DMS153 (cell line): ENCODE data around the gene PSEN1.

Source experiments
- DNase-seq: peaks from one replicate; lab custom pipeline; 2025; lab: John Stamatoyannopoulos, UW

PSEN1 gene

GRCh38 chr14:73239393-73240241 is 103.3 kb downstream of the PSEN1 start:
- DNase-seq = no peak

- no peak for DNase-seq
These were observed 104.6 kb downstream of the PSEN1 start for GRCh38 chr14:73240816-73241480.

GRCh38 chr14:73241481-73242165 is 105.3 kb downstream of the PSEN1 start:
- no peak for DNase-seq

GRCh38 chr14:73242357-73242901 is 106.1 kb downstream of the PSEN1 start:
- DNase-seq = no peak

- no peak for DNase-seq
These were observed 107.0 kb downstream of the PSEN1 start for GRCh38 chr14:73243341-73243740.

GRCh38 chr14:73243748-73244147 is 107.4 kb downstream of the PSEN1 start:
- DNase-seq = no peak

GRCh38 chr14:73244541-73245290 is 108.4 kb downstream of the PSEN1 start:
- DNase-seq = no peak

GRCh38 chr14:73245480-73246325 is 109.4 kb downstream of the PSEN1 start:
- peak; percentile 49 for DNase-seq

- DNase-seq = no peak
These were observed 110.3 kb downstream of the PSEN1 start for GRCh38 chr14:73246387-73247150.

- no peak for DNase-seq
These were observed 112.0 kb downstream of the PSEN1 start for GRCh38 chr14:73248108-73248868.

GRCh38 chr14:73249108-73249507 is 112.8 kb downstream of the PSEN1 start:
- no peak for DNase-seq

- DNase-seq = no peak
These were observed 113.4 kb downstream of the PSEN1 start for GRCh38 chr14:73249564-73250316.

- no peak for DNase-seq
These were observed 114.0 kb downstream of the PSEN1 start for GRCh38 chr14:73250317-73250713.

GRCh38 chr14:73250781-73251500 is 114.6 kb downstream of the PSEN1 start:
- peak; percentile 86 for DNase-seq

- DNase-seq = no peak
These were observed 115.4 kb downstream of the PSEN1 start for GRCh38 chr14:73251516-73252215.

- DNase-seq = no peak
These were observed 116.4 kb downstream of the PSEN1 start for GRCh38 chr14:73252491-73253322.

- DNase-seq = no peak
These were observed 117.0 kb downstream of the PSEN1 start for GRCh38 chr14:73253323-73253610.
